ENCODE data around the gene HDLBP. TPM values are rescaled to one million over a fixed set of nuclear protein-coding genes. Genes with fewer than 3 reads are reported as not detected.

The HDLBP gene
- total and polyA plus RNA-seq, 2 of the 4 experiments (the other 2 are of a cell fraction): 648 to 1,165 TPM

- Histone ChIP-seq H2AK9ac (replicated peaks; ENCODE audit: low read depth, low read length, poor library complexity) (peak overlapping the region; percentile 55), H3K79me1 (ENCODE audit: low read depth in 1 of 2, low read length in 2 of 2) (no peaks in the 10 kb centered on the region), H3K27me3 (ENCODE audit: control insufficient read depth, insufficient read depth, low read length) (peaks cover 11% of the 10 kb centered on the region), H2BK15ac (ENCODE audit: low read depth, low read length) (no peak overlapping the region), H3K9me1 (ENCODE audit: insufficient read depth, low read length) (no peaks in the 10 kb centered on the region), H2BK20ac (ENCODE audit: low read depth, low read length) (no peak overlapping the region), H3K9ac (ENCODE audit: low read depth, low read length) (no peak overlapping the region), H3K4ac (ENCODE audit: low read depth, low read length) (no peak overlapping the region), H4K8ac (ENCODE audit: low read depth in 2 of 2, low read length in 2 of 2) (no peak overlapping the region), H3K4me3 (ENCODE audit: insufficient read depth, low read depth, low read length) (no peak overlapping the region), H4K20me1 (ENCODE audit: insufficient read depth, low read length) (no peaks in the 10 kb centered on the region; the same call in 1 of the 2 replicates), H2AK5ac (ENCODE audit: low read depth, low read length) (no peak overlapping the region), H3K9me3 (ENCODE audit: control insufficient read depth, insufficient read depth, low read length) (no peaks in the 10 kb centered on the region), H2BK5ac (ENCODE audit: low read depth, low read length, poor library complexity, severe bottlenecking) (no peak overlapping the region), H3K18ac (ENCODE audit: low read depth, low read length) (no peak overlapping the region), H3K36me3 (ENCODE audit: control insufficient read depth, insufficient read depth, low read length) (no peaks in the 10 kb centered on the region), H3K4me1 (ENCODE audit: control insufficient read depth, insufficient read depth, low read length) (no peaks in the 10 kb centered on the region), H2BK120ac (ENCODE audit: low read depth, low read length) (no peak overlapping the region), H2AFZ (replicated peaks; ENCODE audit: low read length, poor library complexity) (no peak overlapping the region), H3K23ac (ENCODE audit: low read depth, low read length) (no peak overlapping the region), H3K56ac (ENCODE audit: extremely low read depth, insufficient read depth, low read length) (no peak overlapping the region), H3K4me2 (ENCODE audit: low read depth, low read length) (no peak overlapping the region), H3K14ac (replicated peaks; ENCODE audit: low read depth, low read length) (no peak overlapping the region), H3K27ac (ENCODE audit: insufficient read depth, low read length) (no peak overlapping the region), H4K91ac (ENCODE audit: insufficient read depth, low read depth, low read length) (no peak overlapping the region), H4K5ac (ENCODE audit: low read depth, low read length) (no peak overlapping the region)
- in situ Hi-C loops (cut with MboI; ENCODE audit: low sequenced_read_pairs) (no loop called here), dilution Hi-C loops (cut with HindIII; ENCODE audit: low sequenced_read_pairs, unreplicated experiment) (no loop called here), intact Hi-C loops (cut with micrococcal nuclease) (no loop called here)
- no peak for TF ChIP-seq MXI1 (IDR thresholded peaks at IDR 0.05; ENCODE audit: borderline replicate concordance, low read depth, low read length)
- TF ChIP-seq ELK1 (IDR thresholded peaks at IDR 0.05; ENCODE audit: borderline replicate concordance, low read depth, low read length): no peak
- TF ChIP-seq CEBPB (IDR thresholded peaks at IDR 0.05; ENCODE audit: low read depth, low read length): no peak
- TF ChIP-seq, protein P1, sequence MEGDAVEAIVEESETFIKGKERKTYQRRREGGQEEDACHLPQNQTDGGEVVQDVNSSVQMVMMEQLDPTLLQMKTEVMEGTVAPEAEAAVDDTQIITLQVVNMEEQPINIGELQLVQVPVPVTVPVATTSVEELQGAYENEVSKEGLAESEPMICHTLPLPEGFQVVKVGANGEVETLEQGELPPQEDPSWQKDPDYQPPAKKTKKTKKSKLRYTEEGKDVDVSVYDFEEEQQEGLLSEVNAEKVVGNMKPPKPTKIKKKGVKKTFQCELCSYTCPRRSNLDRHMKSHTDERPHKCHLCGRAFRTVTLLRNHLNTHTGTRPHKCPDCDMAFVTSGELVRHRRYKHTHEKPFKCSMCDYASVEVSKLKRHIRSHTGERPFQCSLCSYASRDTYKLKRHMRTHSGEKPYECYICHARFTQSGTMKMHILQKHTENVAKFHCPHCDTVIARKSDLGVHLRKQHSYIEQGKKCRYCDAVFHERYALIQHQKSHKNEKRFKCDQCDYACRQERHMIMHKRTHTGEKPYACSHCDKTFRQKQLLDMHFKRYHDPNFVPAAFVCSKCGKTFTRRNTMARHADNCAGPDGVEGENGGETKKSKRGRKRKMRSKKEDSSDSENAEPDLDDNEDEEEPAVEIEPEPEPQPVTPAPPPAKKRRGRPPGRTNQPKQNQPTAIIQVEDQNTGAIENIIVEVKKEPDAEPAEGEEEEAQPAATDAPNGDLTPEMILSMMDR (conservative IDR thresholded peaks at IDR 0.05; ENCODE audit: low read depth, low read length): no peak
- no peak for TF ChIP-seq RFX5 (IDR thresholded peaks at IDR 0.05; ENCODE audit: low read depth, low read length)
- no peak for TF ChIP-seq NFE2L2 (IDR thresholded peaks at IDR 0.05; ENCODE audit: low read depth, low read length)
- TF ChIP-seq SMC3 (IDR thresholded peaks at IDR 0.05; ENCODE audit: low read depth, low read length): no peak
- no peak for TF ChIP-seq POLR2A (IDR thresholded peaks at IDR 0.05; ENCODE audit: low read depth, low read length)
- 68% methylated on average over 5 of the region's 15 CpGs; no CpG with 5 or more reads in 1 of the 2 experiments for WGBS, 2 experiments (ENCODE audit: extremely low coverage in 2 of 2, insufficient read length in 1 of 2)
- POLR2A ChIA-PET (ENCODE audit: unreplicated experiment): no interaction called here
- CTCF ChIA-PET: interaction anchor here (0.7 kb wide), 1 partner anchor 20 kb away, joined by 3 read pairs; no protein-coding TSS in a partner anchor
- ATAC-seq (ENCODE audit: low read depth) (no peak), DNase-seq (no peak)
- no TSS peak for BruUV-seq (replicated peaks)
Measured at GRCh38 chr2:241189856-241190201, 125.6 kb downstream of the HDLBP start.
